GM18499 (cell line): Measurements from ENCODE around the gene BCAS3.
"Not testable (repeated sequence)": the region's sequence is repeated elsewhere in the genome, so short reads cannot be mapped to it uniquely, and the experiment has no call there.

Experiments
- ATAC-seq: cut with Tn5 transposase; IDR thresholded peaks from one replicate; pipeline ENCODE4 v1.9.1; 2021; ENCODE audit warnings: moderate number of reproducible peaks; ENCODE audit not compliant: insufficient read depth, unreplicated experiment

Gene BCAS3

GRCh38 chr17:60971515-60972369 lies 294.1 kb downstream of the BCAS3 start:
- no peak for ATAC-seq

GRCh38 chr17:60976861-60977260 lies 299.2 kb downstream of the BCAS3 start:
- ATAC-seq, result not testable (repeated sequence)

- ATAC-seq, result no peak
These were observed 311.7 kb downstream of the BCAS3 start for GRCh38 chr17:60989379-60989778.

GRCh38 chr17:60989846-60990245 lies 312.2 kb downstream of the BCAS3 start:
- no peak for ATAC-seq

- no peak for ATAC-seq
These were observed 315.8 kb downstream of the BCAS3 start for GRCh38 chr17:60993497-60993896.

GRCh38 chr17:60995680-60996079 lies 318.0 kb downstream of the BCAS3 start:
- ATAC-seq, result no peak

GRCh38 chr17:61000911-61001310 lies 323.3 kb downstream of the BCAS3 start:
- no peak for ATAC-seq

- ATAC-seq, result no peak
These were observed 324.7 kb downstream of the BCAS3 start for GRCh38 chr17:61002316-61002736.

GRCh38 chr17:61005358-61005757 lies 327.7 kb downstream of the BCAS3 start:
- no peak for ATAC-seq

GRCh38 chr17:61005958-61006357 lies 328.3 kb downstream of the BCAS3 start:
- not testable (repeated sequence) for ATAC-seq

- no peak for ATAC-seq
These were observed 330.3 kb downstream of the BCAS3 start for GRCh38 chr17:61007980-61008379.

GRCh38 chr17:61009663-61010062 lies 332.0 kb downstream of the BCAS3 start:
- no peak for ATAC-seq

GRCh38 chr17:61010661-61011170 lies 333.1 kb downstream of the BCAS3 start:
- ATAC-seq, result no peak

- no peak for ATAC-seq
These were observed 333.6 kb downstream of the BCAS3 start for GRCh38 chr17:61011251-61011650.

GRCh38 chr17:61015966-61016365 lies 338.3 kb downstream of the BCAS3 start:
- ATAC-seq, result no peak

- no peak for ATAC-seq
These were observed 339.8 kb downstream of the BCAS3 start for GRCh38 chr17:61017317-61018006.

GRCh38 chr17:61018938-61019337 lies 341.3 kb downstream of the BCAS3 start:
- ATAC-seq, result no peak

- no peak for ATAC-seq
These were observed 346.3 kb downstream of the BCAS3 start for GRCh38 chr17:61023996-61024395.

GRCh38 chr17:61026818-61027217 lies 349.2 kb downstream of the BCAS3 start:
- ATAC-seq, result no peak

- no peak for ATAC-seq
These were observed 351.5 kb downstream of the BCAS3 start for GRCh38 chr17:61029181-61029580.

GRCh38 chr17:61040666-61041065 lies 363.0 kb downstream of the BCAS3 start:
- no peak for ATAC-seq
